Right lobe of liver (tissue), 4 donors: ENCODE results near the gene OBI1.

Source experiments
- POLR2A ChIP-seq: fragments of 450-650 bp; IDR thresholded peaks from one replicate; pipeline ENCODE4 v1.6.1; 2017; ENCODE audit warnings: antibody characterized with exemption, mild to moderate bottlenecking
- TF ChIP-seq, protein P1 (sequence below), 4 donors: fragments of 200-600 bp in 3 of 4; fragments of 450-650 bp in 1 of 4; IDR thresholded peaks; one replicate each; pipeline versions ENCODE4 v1.5.1 to v1.8.0; 2016 to 2022; ENCODE audit warnings: antibody characterized with exemption in 4 of 4, mild to moderate bottlenecking in 2 of 4
- donor health status: DM: no; HTN: no; CAD: no.
- donor health status: DM: no; HTN: no; CAD: no.
- donor health status: DM: no; HTN: yes; CAD: no.

DNA sequence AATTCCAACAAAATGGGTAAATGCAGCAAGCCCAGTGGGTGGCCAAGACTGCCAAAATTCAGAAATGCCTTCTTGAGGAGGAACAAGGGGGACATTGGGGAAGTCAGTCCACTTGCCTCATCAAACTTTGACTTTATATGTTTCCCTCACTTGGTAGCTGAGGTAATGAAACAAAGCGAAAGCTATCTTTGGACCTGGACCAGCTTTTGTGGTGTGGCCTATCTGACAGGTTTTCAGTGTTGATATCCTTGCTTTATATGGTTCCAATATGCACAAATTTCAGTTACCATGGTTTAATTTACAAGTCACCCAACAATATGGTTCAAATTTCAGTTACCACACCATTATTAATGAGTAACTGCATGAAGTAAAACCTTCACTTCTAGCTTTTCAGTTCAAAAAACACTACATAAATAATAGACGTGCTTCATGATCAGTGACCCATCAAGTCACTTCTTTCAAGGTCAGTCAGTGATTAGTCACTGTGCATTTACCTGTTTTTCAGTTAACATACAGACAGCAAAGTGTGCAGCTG lies 38.0 kb downstream of the OBI1 start:
- TF ChIP-seq, protein P1, sequence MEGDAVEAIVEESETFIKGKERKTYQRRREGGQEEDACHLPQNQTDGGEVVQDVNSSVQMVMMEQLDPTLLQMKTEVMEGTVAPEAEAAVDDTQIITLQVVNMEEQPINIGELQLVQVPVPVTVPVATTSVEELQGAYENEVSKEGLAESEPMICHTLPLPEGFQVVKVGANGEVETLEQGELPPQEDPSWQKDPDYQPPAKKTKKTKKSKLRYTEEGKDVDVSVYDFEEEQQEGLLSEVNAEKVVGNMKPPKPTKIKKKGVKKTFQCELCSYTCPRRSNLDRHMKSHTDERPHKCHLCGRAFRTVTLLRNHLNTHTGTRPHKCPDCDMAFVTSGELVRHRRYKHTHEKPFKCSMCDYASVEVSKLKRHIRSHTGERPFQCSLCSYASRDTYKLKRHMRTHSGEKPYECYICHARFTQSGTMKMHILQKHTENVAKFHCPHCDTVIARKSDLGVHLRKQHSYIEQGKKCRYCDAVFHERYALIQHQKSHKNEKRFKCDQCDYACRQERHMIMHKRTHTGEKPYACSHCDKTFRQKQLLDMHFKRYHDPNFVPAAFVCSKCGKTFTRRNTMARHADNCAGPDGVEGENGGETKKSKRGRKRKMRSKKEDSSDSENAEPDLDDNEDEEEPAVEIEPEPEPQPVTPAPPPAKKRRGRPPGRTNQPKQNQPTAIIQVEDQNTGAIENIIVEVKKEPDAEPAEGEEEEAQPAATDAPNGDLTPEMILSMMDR (IDR thresholded peaks at IDR 0.05), result no peak
- no peak for TF ChIP-seq POLR2A
